HFFc6 (cell line): ENCODE measurements around the gene ZCCHC14. TPM values are rescaled to one million over a fixed set of nuclear protein-coding genes. Genes with fewer than 3 reads are reported as not detected.

Source experiments
- DNase-seq: peaks from one replicate; pipeline ENCODE4 v3.0.0-alpha.2; 2018
- H3K27ac Mint-ChIP-seq: 2 replicates; pipeline ENCODE4 v1.8.0; 2020; ENCODE audit warnings: mild to moderate bottlenecking, mixed read lengths
- H3K27me3 Mint-ChIP-seq: 2 replicates; pipeline ENCODE4 v1.8.0; 2021; ENCODE audit warnings: mild to moderate bottlenecking, moderate library complexity, mixed read lengths; ENCODE audit not compliant: insufficient read depth
- H3K36me3 Mint-ChIP-seq: 2 replicates; pipeline ENCODE4 v1.8.0; 2021; ENCODE audit warnings: low read depth, mixed read lengths
- H3K4me1 Mint-ChIP-seq: 2 replicates; pipeline ENCODE4 v1.8.0; 2020; ENCODE audit warnings: low read depth, mixed read lengths
- H3K4me3 Mint-ChIP-seq: 2 replicates; pipeline ENCODE4 v1.8.0; 2020; ENCODE audit warnings: mild to moderate bottlenecking, moderate library complexity, mixed read lengths
- H3K9me3 Mint-ChIP-seq: 2 replicates; pipeline ENCODE4 v1.8.0; 2020; ENCODE audit warnings: mild to moderate bottlenecking, mixed read lengths
- CTCF ChIP-seq: fragments of 200-600 bp; sonication (generic); IDR thresholded peaks from 2 replicates; pipeline ENCODE4 v1.5.0; 2021; ENCODE audit warnings: antibody characterized with exemption, mild to moderate bottlenecking
- total RNA-seq, 6 experiments: library from RNA; stranded (reverse); fragmentation: NEBNext Ultra II Directional; extraction: Animal tissue kit (Norgen Biotek cat#: 25700); gene quantifications; 2 replicates in 1 of 6; 3 replicates in 5 of 6; pipeline ENCODE4 v1.2.3, GENCODE V29; 2021

The ZCCHC14 gene
- total RNA-seq, 6 experiments from 2014 or later: 10.6 to 13.7 (median 13.3) TPM

- H3K27ac Mint-ChIP-seq: no peak overlapping the region
- no peak for DNase-seq
- peaks cover 33% of the 10 kb centered on the region for H3K36me3 Mint-ChIP-seq
- H3K4me1 Mint-ChIP-seq: peaks cover 35% of the 10 kb centered on the region
- H3K27me3 Mint-ChIP-seq: no peaks in the 10 kb centered on the region
- TF ChIP-seq CTCF: no peak
- H3K4me3 Mint-ChIP-seq: no peak overlapping the region
- H3K9me3 Mint-ChIP-seq: no peaks in the 10 kb centered on the region
These were observed 39.5 kb downstream of the ZCCHC14 start for GRCh38 chr16:87453326-87453725.

GRCh38 chr16:87451563-87452210, 41.1 kb downstream of the ZCCHC14 start:
- Mint-ChIP-seq H3K36me3 (peaks cover 41% of the 10 kb centered on the region), H3K4me1 (peaks cover 35% of the 10 kb centered on the region), H3K27ac (no peak overlapping the region), H3K4me3 (no peak overlapping the region), H3K27me3 (no peaks in the 10 kb centered on the region), H3K9me3 (no peaks in the 10 kb centered on the region)
- no peak for TF ChIP-seq CTCF
- no peak for DNase-seq

- H3K36me3 Mint-ChIP-seq: peaks cover 49% of the 10 kb centered on the region
- H3K4me1 Mint-ChIP-seq: peaks cover 35% of the 10 kb centered on the region
- no peaks in the 10 kb centered on the region for H3K27me3 Mint-ChIP-seq
- no peak for TF ChIP-seq CTCF
- H3K4me3 Mint-ChIP-seq: no peak overlapping the region
- DNase-seq: no peak
- no peaks in the 10 kb centered on the region for H3K9me3 Mint-ChIP-seq
- H3K27ac Mint-ChIP-seq: no peak overlapping the region
These were observed 44.0 kb downstream of the ZCCHC14 start for GRCh38 chr16:87448866-87449265.

- Mint-ChIP-seq H3K4me3 (peak overlapping the region; percentile 58; the same call in 1 of the 2 replicates), H3K27me3 (peaks cover under 1% of the 10 kb centered on the region), H3K9me3 (no peaks in the 10 kb centered on the region), H3K27ac (peak overlapping the region; percentile 40; the same call in 1 of the 2 replicates), H3K4me1 (peaks cover 40% of the 10 kb centered on the region), H3K36me3 (peaks cover 50% of the 10 kb centered on the region)
- TF ChIP-seq CTCF: no peak
- no peak for DNase-seq
These were observed 45.5 kb downstream of the ZCCHC14 start for GRCh38 chr16:87447323-87447722.

- DNase-seq: no peak
- Mint-ChIP-seq H3K27ac (no peak overlapping the region; the same call in 1 of the 2 replicates), H3K4me1 (peaks cover 48% of the 10 kb centered on the region), H3K27me3 (peaks cover 2% of the 10 kb centered on the region), H3K9me3 (no peaks in the 10 kb centered on the region), H3K36me3 (peaks cover 45% of the 10 kb centered on the region), H3K4me3 (no peak overlapping the region; the same call in 1 of the 2 replicates)
- TF ChIP-seq CTCF: no peak
These were observed 46.3 kb downstream of the ZCCHC14 start for GRCh38 chr16:87446479-87446878.
